GM06990 (cell line): Measurements from ENCODE around the gene SIGLEC14.

Experiments used
- DNase-seq: peaks from one replicate; pipeline ENCODE4 v3.0.0-alpha.2; 2011; ENCODE audit not compliant: insufficient read length; ENCODE audit errors: extremely low read depth
- H3K27me3 ChIP-seq: replicated peaks from 2 replicates; pipeline ENCODE4 v1.6.0; 2011; ENCODE audit warnings: low read length; ENCODE audit not compliant: control insufficient read depth, insufficient read depth
- H3K36me3 ChIP-seq: 2 replicates; pipeline ENCODE4 v1.5.1; 2011; ENCODE audit warnings: low read length; ENCODE audit not compliant: control insufficient read depth, insufficient read depth
- H3K4me3 ChIP-seq: replicated peaks from 2 replicates; pipeline ENCODE4 v1.5.1; 2011; ENCODE audit warnings: low read depth, mild to moderate bottlenecking, control low read depth, low read length
- CTCF ChIP-seq: IDR thresholded peaks from 2 replicates; pipeline ENCODE4 v1.5.1; 2011; ENCODE audit warnings: low read length, control low read depth, mild to moderate bottlenecking, inconsistent platforms; ENCODE audit not compliant: insufficient read depth, poor library complexity, severe bottlenecking

Gene SIGLEC14

GRCh38 chr19:51663650-51664049 is 17.0 kb upstream of the SIGLEC14 start:
- Histone ChIP-seq H3K27me3 (no peaks in the 10 kb centered on the region; the same call in 1 of the 2 replicates), H3K36me3 (no peaks in the 10 kb centered on the region), H3K4me3 (no peak overlapping the region)
- no peak for DNase-seq
- no peak for TF ChIP-seq CTCF

GRCh38 chr19:51660975-51661600 is 14.5 kb upstream of the SIGLEC14 start:
- H3K4me3 ChIP-seq, result no peak overlapping the region
- no peak for DNase-seq
- H3K36me3 ChIP-seq, result no peaks in the 10 kb centered on the region
- peak; percentile 74 for TF ChIP-seq CTCF
- no peaks in the 10 kb centered on the region; the same call in 1 of the 2 replicates for H3K27me3 ChIP-seq

- no peaks in the 10 kb centered on the region for H3K36me3 ChIP-seq
- no peak for DNase-seq
- no peak overlapping the region for H3K4me3 ChIP-seq
- H3K27me3 ChIP-seq, result no peaks in the 10 kb centered on the region; the same call in 1 of the 2 replicates
- no peak for TF ChIP-seq CTCF
These were observed 8.2 kb upstream of the SIGLEC14 start for GRCh38 chr19:51654783-51655182.

GRCh38 chr19:51653162-51653561 is 6.5 kb upstream of the SIGLEC14 start:
- Histone ChIP-seq H3K4me3 (no peak overlapping the region), H3K36me3 (no peaks in the 10 kb centered on the region), H3K27me3 (no peaks in the 10 kb centered on the region; the same call in 1 of the 2 replicates)
- no peak for DNase-seq
- no peak for TF ChIP-seq CTCF

- DNase-seq, result no peak
- no peaks in the 10 kb centered on the region; the same call in 1 of the 2 replicates for H3K27me3 ChIP-seq
These were observed 5.6 kb upstream of the SIGLEC14 start for GRCh38 chr19:51652266-51652665.

More at GRCh38 chr19:51652266-51652665, 5.6 kb upstream of the SIGLEC14 start:
- H3K36me3 ChIP-seq, result no peaks in the 10 kb centered on the region
- H3K4me3 ChIP-seq, result no peak overlapping the region
- TF ChIP-seq CTCF, result no peak
